GM21576 (cell line): ENCODE measurements around the gene ANKHD1.

Source experiments
- ATAC-seq: cut with Tn5 transposase; IDR thresholded peaks from one replicate; pipeline ENCODE4 v1.9.1; 2021; ENCODE audit warnings: mild to moderate bottlenecking, moderate library complexity; ENCODE audit not compliant: unreplicated experiment

The ANKHD1 gene

GRCh38 chr5:140502834-140503233 is 101.2 kb downstream of the ANKHD1 start:
- no peak for ATAC-seq

GRCh38 chr5:140509898-140510297 is 108.3 kb downstream of the ANKHD1 start:
- ATAC-seq, result no peak

DNA sequence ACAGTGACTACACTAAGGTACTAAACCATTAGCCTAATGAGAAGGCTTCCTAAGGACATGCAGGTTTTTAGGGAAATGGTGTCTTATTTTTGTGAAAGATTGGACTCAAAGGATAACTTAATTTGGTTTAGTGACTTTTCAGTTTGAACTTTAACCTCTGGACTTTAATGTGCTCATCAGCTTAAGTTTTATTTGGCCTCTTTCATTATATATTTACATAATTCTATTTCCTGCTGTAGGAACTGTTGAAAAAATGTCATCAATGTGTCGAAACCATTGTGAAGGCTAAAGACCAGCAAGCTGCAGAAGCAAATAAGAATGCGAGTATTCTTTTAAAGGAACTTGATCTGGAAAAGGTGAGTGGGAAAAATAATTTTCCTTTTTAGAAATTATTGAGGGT is 111.5 kb downstream of the ANKHD1 start:
- ATAC-seq, result no peak

DNA sequence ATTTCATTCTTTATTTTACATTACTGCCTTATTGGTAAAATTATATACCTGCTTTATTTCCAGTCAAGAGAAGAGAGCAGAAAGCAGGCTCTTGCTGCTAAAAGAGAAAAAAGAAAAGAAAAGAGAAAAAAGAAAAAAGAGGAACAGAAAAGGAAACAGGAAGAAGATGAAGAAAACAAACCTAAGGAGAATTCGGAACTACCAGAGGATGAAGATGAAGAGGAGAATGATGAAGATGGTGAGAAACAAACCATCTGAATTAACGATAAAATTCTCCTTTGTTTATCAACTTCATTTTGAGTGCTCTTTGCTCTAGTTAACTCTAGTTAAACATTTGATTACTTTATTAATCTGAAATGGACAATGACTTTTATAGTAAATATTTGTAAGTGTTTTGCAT is 122.4 kb downstream of the ANKHD1 start:
- ATAC-seq, result no peak

- ATAC-seq, result no peak
These were observed 138.6 kb downstream of the ANKHD1 start for GRCh38 chr5:140540227-140540626.

DNA sequence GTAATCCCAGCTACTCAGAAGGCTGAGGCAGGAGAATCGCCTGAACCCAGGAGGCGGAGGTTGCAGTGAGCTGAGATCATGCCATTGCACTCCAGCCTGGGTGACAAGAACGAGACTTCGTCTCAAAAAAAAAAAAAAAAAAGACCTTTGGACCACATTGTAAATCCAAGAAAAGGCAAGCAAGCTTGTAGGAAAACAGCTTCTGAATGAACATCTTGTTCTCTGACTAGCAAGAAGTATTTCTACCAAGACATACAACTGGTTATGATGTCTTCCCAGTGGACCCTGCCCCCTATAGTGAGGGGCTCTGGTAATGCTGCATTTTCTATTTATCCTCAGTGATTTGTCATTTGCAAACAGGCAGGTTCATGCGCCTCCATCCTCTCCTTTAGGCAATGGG is 141.3 kb downstream of the ANKHD1 start:
- no peak for ATAC-seq

GRCh38 chr5:140544986-140545385 is 143.4 kb downstream of the ANKHD1 start:
- ATAC-seq, result no peak

DNA sequence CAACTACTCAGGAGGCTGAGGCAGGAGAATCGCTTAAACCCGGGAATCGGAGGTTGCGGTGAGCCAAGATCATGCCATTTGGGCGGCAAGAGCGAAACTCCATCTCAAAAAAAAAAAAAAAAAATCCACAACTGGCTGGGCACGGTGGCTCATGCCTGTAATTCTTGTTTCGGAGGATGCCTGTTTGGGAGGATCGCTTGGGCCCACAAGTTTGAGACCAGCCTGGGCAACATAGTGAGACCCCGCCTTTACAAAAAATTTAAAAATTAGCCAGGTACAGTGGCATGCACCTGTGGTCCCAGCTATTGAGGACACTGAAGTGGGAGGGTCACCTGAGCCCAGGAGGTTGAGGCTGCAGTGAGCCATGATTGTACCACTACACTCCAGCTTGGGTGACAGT is 144.0 kb downstream of the ANKHD1 start:
- no peak for ATAC-seq

- no peak for ATAC-seq
These were observed 145.3 kb downstream of the ANKHD1 start for GRCh38 chr5:140546851-140547507.

DNA sequence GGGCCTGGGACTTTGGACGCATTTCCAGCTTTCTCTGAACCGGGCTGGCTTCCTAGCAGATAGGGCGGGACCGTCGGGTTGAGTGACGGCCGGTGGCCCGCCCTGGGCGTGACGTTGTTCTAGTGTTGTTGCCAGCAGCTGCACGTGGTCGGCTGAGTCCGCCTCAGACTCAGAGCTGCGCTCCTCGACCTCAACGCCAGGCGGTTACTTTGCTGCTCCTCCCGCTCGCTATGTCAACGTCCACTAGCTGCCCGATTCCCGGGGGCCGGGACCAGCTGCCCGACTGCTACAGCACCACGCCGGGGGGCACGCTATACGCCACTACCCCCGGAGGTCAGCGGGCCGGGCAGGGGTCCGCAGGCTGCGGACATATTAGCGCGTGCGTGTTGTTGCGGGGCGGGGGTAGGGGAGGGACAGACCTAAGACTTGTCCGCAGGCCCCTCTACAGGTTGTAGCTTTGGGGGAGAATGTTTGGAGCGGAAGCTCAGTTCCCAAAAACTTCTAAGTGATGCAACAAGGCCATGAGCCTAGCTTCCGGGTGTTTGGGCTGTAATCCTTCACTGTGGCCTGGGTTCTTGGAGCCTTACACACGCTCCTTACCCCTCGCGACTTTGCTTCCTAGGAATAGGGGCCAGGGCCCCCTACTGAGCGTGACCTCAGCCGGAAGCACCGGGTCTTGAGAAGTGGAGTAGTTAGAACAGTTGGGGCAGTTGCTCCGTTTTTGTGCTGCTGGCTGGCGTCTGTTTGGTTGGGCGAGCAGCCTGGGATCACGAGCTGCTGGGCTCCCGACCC is 146.1 kb downstream of the ANKHD1 start, which contains the start of gene EIF4EBP3:
TSS of gene EIF4EBP3 (plus strand) at position 155 of the 792 bp plus-strand sequence. CDS start at position 231, 76 bp downstream.
- peak; percentile 97 for ATAC-seq

DNA sequence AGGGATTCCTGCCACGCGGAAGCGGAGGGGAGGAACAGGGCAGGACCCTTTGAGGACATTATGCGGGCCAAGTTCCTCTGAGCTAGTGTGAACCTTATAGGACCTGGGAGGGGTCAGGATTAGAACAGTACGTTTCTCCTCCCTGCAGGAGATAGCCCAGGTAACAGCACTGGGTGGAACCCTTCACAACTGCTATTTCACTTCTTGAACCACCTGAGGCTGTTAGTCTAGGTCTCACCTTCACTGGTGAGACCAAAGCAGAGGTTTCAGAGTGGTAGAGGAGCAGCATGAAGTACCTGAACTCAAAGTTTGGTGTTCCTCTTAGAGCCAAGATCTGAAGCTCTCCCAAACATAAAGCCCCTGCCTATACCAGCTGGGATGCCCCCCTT is 146.7 kb downstream of the ANKHD1 start:
- no peak for ATAC-seq

DNA sequence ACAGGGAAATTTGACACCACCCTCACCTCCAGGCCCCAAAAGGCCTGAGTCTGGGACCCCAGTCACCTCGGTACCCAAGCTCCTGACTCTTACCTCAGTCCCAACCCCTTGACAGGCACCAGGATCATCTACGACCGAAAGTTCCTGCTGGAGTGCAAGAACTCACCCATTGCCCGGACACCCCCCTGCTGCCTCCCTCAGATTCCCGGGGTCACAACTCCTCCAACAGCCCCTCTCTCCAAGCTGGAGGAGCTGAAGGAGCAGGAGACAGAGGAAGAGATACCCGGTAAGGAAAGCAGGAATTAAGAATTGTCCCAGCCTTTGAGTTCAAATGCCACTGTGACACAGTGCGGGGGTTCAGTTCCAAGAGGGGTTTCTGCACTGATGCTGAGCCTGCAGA is 147.2 kb downstream of the ANKHD1 start:
- no peak for ATAC-seq

DNA sequence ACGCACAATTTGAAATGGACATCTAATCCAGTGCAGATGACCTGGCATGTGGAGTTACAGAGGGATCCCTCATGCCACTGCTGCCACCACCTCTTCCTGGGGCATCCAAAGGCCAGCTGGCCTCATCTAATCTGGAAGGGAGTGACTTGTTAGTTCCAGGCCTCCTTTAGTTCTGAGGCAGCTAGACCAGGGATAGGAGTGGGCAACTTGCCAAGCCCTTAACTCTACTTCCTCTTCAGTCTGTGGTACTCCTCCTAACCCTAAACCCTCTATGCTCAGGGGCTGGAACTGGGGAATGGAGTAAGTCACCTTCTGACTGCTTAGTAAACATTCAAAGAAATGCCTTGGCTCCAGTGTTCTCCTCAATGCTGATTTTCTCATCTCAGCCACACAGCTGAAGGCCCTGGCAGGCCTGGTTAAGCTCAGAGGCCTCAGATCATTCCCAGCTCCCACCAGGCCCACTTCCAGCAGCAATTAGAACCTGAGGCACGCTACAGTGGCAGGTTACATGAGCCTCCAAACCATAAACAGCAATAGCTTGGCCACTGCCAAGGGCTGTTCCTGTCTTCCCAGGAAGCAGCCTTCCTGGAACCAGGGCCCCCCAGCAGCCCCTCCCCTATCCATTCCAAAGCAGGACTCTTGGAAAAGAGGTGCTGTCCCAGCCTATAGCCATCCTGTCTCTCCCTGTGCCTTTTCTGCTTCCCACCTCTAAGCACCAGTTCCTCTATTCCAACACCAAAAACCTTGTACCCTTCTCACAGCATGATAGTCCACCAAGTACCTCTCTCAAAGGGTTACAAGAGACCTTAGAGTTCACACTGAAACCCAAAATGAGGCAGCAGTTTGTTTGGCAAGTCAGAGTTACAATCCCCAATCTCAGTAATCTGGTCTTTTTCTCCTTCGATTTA is 147.9 kb downstream of the ANKHD1 start:
- no peak for ATAC-seq

DNA sequence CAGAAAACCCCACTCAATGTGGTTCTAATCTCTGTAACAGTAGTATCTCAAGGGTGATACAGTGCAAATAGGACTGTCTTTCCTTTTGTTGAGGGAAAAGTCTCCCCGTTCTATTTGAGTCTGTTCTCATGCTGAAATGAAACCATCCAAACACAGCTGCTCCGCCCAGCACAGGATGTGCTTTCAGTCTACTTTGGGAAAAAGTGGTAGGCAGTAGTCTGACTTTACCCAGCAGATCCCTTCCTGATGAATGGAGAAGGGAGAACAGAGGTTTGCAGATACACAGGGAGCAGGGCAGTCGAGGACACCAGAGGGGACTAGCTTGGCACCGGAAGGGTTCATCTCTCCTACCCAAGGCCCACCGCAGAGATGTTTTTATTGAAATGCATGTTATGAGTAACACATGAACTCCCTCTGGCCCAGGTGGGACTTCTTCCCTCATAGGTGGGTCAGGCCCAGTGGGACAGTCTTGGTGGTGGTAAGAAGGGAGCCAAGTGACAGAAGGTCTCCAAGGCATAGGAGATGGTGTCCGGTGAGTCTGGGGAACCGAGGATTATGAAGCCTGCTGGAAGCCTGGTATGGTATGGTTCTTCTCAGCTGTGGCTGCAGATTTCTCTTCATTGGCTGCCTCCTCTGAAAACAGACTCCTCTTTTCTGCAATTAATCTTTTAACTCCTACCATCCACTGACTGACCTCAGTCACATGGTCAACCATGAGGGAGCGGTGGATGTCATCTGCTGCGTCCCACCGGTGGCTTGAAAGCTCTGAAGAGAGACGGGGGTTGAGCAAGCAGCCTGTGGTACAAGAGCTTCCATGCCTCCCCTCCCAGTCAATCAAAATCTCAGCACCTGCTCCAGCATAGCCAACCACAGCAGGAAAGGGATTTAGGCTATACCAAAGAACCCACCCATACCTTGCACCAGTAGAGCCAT is 148.8 kb downstream of the ANKHD1 start:
- no peak for ATAC-seq

DNA sequence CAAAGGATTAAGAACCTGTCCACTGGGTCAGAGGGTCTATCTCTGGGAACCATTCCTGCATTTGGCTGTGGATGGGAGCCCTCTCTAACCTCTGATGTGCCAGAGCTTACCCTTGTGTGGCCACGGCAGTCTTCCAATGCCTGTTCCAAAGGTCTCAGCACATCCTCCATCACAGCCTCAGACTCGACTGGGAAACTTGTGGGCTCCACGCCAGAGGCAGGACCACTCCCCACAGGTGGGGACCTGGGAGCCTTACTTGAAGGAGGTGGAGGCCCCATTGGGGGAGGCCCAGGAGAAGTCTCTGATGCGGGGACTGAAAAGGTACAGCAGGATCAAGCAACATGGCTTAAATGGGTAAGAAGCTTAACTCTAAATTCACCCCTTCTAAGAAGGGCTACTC is 150.2 kb downstream of the ANKHD1 start:
- no peak for ATAC-seq

DNA sequence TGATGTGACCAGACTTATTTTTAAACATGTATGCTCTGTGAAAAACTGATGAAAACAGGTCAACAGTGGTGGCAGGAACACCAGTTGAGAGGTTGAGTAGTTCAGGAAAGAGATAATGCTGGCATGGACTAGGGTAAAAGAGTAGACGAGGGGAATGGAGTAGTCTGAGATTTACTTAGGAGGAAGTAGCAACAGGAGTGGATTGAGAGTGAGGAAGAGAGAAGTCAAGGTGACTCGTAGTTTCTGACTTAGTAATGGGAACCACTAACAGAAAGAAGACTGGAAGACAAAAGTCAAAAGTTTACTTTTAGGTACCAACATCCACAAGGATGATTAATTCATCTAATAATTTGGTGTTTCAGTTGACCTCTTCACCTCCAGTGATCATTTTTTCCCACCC is 152.0 kb downstream of the ANKHD1 start:
- no peak for ATAC-seq

GRCh38 chr5:140554454-140554853 is 152.8 kb downstream of the ANKHD1 start:
- ATAC-seq, result no peak

DNA sequence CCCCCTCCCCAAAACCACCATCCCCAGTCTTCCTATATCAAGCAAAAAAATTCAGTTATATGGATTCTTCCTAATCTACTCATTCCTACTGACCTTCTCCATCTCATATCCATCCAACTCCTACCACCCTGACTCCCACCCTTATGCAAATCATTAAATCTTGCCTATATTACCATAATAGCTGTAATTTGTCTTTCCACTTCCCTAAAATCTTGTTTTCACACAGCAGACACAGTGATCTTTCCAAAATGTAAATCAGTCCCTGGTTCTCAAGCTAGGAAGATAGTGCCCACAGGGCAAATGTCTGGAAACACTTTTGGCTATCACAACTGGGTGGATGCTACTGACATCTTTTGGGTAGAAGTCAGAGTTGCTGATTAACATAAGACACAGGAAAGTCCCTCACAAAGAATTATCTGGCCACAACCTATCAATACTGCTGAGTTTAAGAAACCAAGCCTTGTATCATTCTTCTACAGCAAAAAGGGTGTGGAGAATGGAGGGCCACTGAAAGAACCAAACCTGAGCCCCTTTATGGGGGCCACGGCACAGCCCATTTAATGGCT is 154.2 kb downstream of the ANKHD1 start:
- ATAC-seq, result no peak

- no peak for ATAC-seq
These were observed 154.8 kb downstream of the ANKHD1 start for GRCh38 chr5:140556438-140556837.
